ENCODE results near the gene NXN. TPM values are rescaled to one million over a fixed set of nuclear protein-coding genes. Genes with fewer than 3 reads are reported as not detected.
A peak's percentile ranks its signal among the peaks of the same experiment; 100 is the strongest.

The NXN gene
- total RNA-seq, 1 donor from 2014 or later = 76.4 TPM

- no peak for TF ChIP-seq CTCF (conservative IDR thresholded peaks at IDR 0.05)
- H3K9me3 Mint-ChIP-seq = no peaks in the 10 kb centered on the region
- no peak overlapping the region for H3K4me3 Mint-ChIP-seq
- H3K4me1 Mint-ChIP-seq = peaks cover 9% of the 10 kb centered on the region
- peaks cover 8% of the 10 kb centered on the region for H3K36me3 Mint-ChIP-seq (ENCODE audit: low read depth)
- no peaks in the 10 kb centered on the region for H3K27me3 Mint-ChIP-seq (ENCODE audit: low read depth)
- DNase-seq (ENCODE audit: low read depth, low spot score) = no peak
- no peak overlapping the region for H3K27ac Mint-ChIP-seq (ENCODE audit: unreplicated experiment)
These were observed 182.2 kb downstream of the NXN start for GRCh38 chr17:797236-797840.

DNA sequence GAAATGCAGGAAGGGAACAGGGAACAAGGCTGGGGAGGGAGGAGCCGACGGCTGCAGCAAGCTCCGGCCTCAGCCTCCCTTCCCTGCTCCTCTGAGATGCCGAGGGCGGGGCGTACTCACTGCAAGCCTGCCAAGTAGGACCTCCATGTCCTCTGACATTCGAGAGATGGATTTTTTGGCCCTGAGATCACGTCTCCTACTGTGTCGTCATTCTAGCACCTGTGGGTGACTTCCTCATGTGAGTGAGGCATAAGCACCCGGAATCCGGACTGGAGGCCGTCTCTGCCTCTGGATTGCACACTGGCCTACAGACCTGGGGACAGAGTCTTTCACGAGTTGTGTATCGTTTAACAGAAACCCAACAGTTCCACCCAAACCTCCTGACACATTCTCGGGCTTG, 183.0 kb downstream of the NXN start:
- H3K4me3 Mint-ChIP-seq = no peak overlapping the region
- H3K27me3 Mint-ChIP-seq (ENCODE audit: low read depth) = no peaks in the 10 kb centered on the region
- H3K9me3 Mint-ChIP-seq = no peaks in the 10 kb centered on the region
- DNase-seq (ENCODE audit: low read depth, low spot score) = no peak
- TF ChIP-seq CTCF (conservative IDR thresholded peaks at IDR 0.05) = no peak
- H3K27ac Mint-ChIP-seq (ENCODE audit: unreplicated experiment) = no peak overlapping the region
- peaks cover 8% of the 10 kb centered on the region for H3K36me3 Mint-ChIP-seq (ENCODE audit: low read depth)
- H3K4me1 Mint-ChIP-seq = peaks cover 9% of the 10 kb centered on the region

DNA sequence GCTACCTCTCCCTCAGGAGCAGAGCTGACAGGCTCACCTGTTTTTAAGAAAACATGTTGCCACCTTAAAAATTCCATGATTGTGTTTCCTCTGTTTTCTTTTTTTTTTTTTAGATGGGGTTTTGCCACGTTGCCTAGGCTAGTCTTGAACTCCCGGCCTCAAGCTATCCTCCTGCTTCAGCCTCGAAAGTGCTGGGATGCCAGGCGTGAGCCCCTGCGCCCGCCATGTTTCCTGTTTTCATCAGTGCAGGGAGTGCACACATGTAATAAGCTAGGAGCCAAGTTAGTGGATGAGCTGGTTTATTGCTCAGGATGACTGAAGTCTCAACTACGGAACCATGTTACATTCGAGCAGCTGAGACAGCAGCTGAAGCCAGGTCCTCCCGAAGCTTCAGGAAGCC, 183.9 kb downstream of the NXN start:
- H3K27ac Mint-ChIP-seq (ENCODE audit: unreplicated experiment) = no peak overlapping the region
- peaks cover 4% of the 10 kb centered on the region for H3K27me3 Mint-ChIP-seq (ENCODE audit: low read depth)
- TF ChIP-seq CTCF (conservative IDR thresholded peaks at IDR 0.05) = no peak
- no peak overlapping the region for H3K4me3 Mint-ChIP-seq
- H3K36me3 Mint-ChIP-seq (ENCODE audit: low read depth) = peaks cover 15% of the 10 kb centered on the region
- DNase-seq (ENCODE audit: low read depth, low spot score) = no peak
- peaks cover 9% of the 10 kb centered on the region for H3K4me1 Mint-ChIP-seq
- no peaks in the 10 kb centered on the region for H3K9me3 Mint-ChIP-seq

GRCh38 chr17:795276-795675, 184.3 kb downstream of the NXN start:
- Mint-ChIP-seq H3K36me3 (ENCODE audit: low read depth) (peaks cover 15% of the 10 kb centered on the region), H3K4me3 (no peak overlapping the region), H3K4me1 (peaks cover 9% of the 10 kb centered on the region), H3K27me3 (ENCODE audit: low read depth) (peaks cover 4% of the 10 kb centered on the region), H3K9me3 (no peaks in the 10 kb centered on the region), H3K27ac (ENCODE audit: unreplicated experiment) (no peak overlapping the region)
- DNase-seq (ENCODE audit: low read depth, low spot score) = no peak
- no peak for TF ChIP-seq CTCF (conservative IDR thresholded peaks at IDR 0.05)

DNA sequence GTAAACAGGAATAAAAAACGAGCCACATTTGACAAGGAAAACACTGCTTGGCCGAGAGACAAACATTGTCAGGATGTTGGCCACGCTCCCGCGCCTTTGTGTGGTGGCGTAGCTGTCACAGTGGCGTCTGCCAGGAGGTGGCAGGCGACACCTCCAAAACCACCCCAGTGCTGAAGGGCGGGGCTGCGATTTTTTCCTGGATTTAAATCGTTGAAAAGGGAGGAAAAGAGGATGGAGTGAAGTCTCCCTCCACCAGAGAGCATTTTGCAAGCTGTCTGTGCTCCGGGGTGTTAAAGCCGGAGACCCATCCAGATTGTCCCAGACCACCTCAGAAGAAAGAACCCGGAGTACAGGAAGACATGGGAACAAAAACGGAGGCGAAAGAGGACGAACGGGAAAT, 184.7 kb downstream of the NXN start:
- peak overlapping the region; percentile 76 for H3K27ac Mint-ChIP-seq (ENCODE audit: unreplicated experiment)
- peak; percentile 82 for TF ChIP-seq CTCF (conservative IDR thresholded peaks at IDR 0.05)
- no peaks in the 10 kb centered on the region for H3K9me3 Mint-ChIP-seq
- peak overlapping the region; percentile 70 for H3K4me3 Mint-ChIP-seq
- DNase-seq (ENCODE audit: low read depth, low spot score) = peak; percentile 70
- H3K36me3 Mint-ChIP-seq (ENCODE audit: low read depth) = peaks cover 13% of the 10 kb centered on the region
- H3K4me1 Mint-ChIP-seq = peaks cover 9% of the 10 kb centered on the region
- H3K27me3 Mint-ChIP-seq (ENCODE audit: low read depth) = peaks cover 4% of the 10 kb centered on the region

Data from neural crest cell (in vitro differentiated cells).